GM12892 (cell line): Measurements from ENCODE around the gene MCM7.

Experiments used
- DNase-seq: peaks from one replicate; pipeline ENCODE4 v3.0.0; 2011; ENCODE audit not compliant: insufficient read length
- FAIRE-seq: peaks from 2 replicates; lab custom pipeline; 2011; peaks lifted over from hg19 to GRCh38; lab: Jason Lieb, UNC
- POLR2A ChIP-seq: IDR thresholded peaks from 2 replicates; pipeline ENCODE4 v1.6.1; 2011; ENCODE audit warnings: low read depth, low read length, control low read depth
- POLR2AphosphoS5 ChIP-seq: IDR thresholded peaks from 2 replicates; pipeline ENCODE4 v1.6.1; 2011; ENCODE audit warnings: low read depth, low read length, control low read depth
- TAF1 ChIP-seq: IDR thresholded peaks from 2 replicates; pipeline ENCODE4 v1.6.1; 2011; ENCODE audit warnings: low read depth, mild to moderate bottlenecking, control low read depth, low read length, borderline replicate concordance

MCM7 gene

GRCh38 chr7:100079024-100079560 lies 22.1 kb downstream of the MCM7 start:
- no peak for FAIRE-seq
- no peak for TF ChIP-seq POLR2A
- no peak for TF ChIP-seq TAF1
- no peak for TF ChIP-seq POLR2AphosphoS5
- DNase-seq, result no peak

- TF ChIP-seq POLR2AphosphoS5, result no peak
- no peak for TF ChIP-seq TAF1
- TF ChIP-seq POLR2A, result no peak
- DNase-seq (no peak), FAIRE-seq (no peak)
Observed at GRCh38 chr7:100077205-100077604, 24.0 kb downstream of the MCM7 start.

GRCh38 chr7:100075418-100075817 lies 25.8 kb downstream of the MCM7 start:
- no peak for DNase-seq
- TF ChIP-seq TAF1, result no peak
- no peak for TF ChIP-seq POLR2A
- no peak for TF ChIP-seq POLR2AphosphoS5
- FAIRE-seq, result no peak

GRCh38 chr7:100074841-100075240 lies 26.4 kb downstream of the MCM7 start:
- no peak for DNase-seq
- FAIRE-seq, result no peak
- no peak for TF ChIP-seq POLR2A
- TF ChIP-seq TAF1, result no peak
- TF ChIP-seq POLR2AphosphoS5, result no peak

- FAIRE-seq, result no peak
- DNase-seq, result no peak
- TF ChIP-seq TAF1 (no peak), POLR2A (no peak), POLR2AphosphoS5 (no peak)
Observed at GRCh38 chr7:100072462-100072861, 28.7 kb downstream of the MCM7 start.

- TF ChIP-seq POLR2AphosphoS5, result peak; percentile 62
- TF ChIP-seq TAF1, result no peak
- peak; percentile 9 for TF ChIP-seq POLR2A
- DNase-seq (no peak), FAIRE-seq (no peak)
Observed at GRCh38 chr7:100071018-100071723, 30.0 kb downstream of the MCM7 start.

- no peak for FAIRE-seq
- no peak for DNase-seq
- no peak for TF ChIP-seq POLR2AphosphoS5
- TF ChIP-seq TAF1, result no peak
- TF ChIP-seq POLR2A, result no peak
Observed at GRCh38 chr7:100069991-100070390, 31.2 kb downstream of the MCM7 start.

- TF ChIP-seq POLR2AphosphoS5, result no peak
- TF ChIP-seq POLR2A, result no peak
- TF ChIP-seq TAF1, result no peak
- FAIRE-seq (no peak), DNase-seq (no peak)
Observed at GRCh38 chr7:100066953-100067352, 34.2 kb downstream of the MCM7 start.

- DNase-seq, result no peak
Observed at GRCh38 chr7:100065452-100066186, 35.6 kb downstream of the MCM7 start.

GRCh38 chr7:100064162-100064561 lies 37.0 kb downstream of the MCM7 start:
- TF ChIP-seq POLR2AphosphoS5, result no peak
- TF ChIP-seq POLR2A, result no peak
- no peak for TF ChIP-seq TAF1
- FAIRE-seq (no peak), DNase-seq (no peak)

More at GRCh38 chr7:100065452-100066186, 35.6 kb downstream of the MCM7 start:
- no peak for FAIRE-seq
- TF ChIP-seq POLR2A, result no peak
- TF ChIP-seq POLR2AphosphoS5, result no peak
- no peak for TF ChIP-seq TAF1

- no peak for FAIRE-seq
Observed at GRCh38 chr7:100063376-100063775, 37.8 kb downstream of the MCM7 start.

GRCh38 chr7:100061518-100062193 lies 39.5 kb downstream of the MCM7 start:
- no peak for DNase-seq
- TF ChIP-seq TAF1 (no peak), POLR2AphosphoS5 (no peak), POLR2A (no peak)
- no peak for FAIRE-seq

More at GRCh38 chr7:100063376-100063775, 37.8 kb downstream of the MCM7 start:
- DNase-seq, result no peak
- TF ChIP-seq POLR2A (no peak), TAF1 (no peak), POLR2AphosphoS5 (no peak)
